HEK293 (cell line): ENCODE results near the gene CETP.

ENCODE experiments used
- BCL11B ChIP-seq: fragments of 450-650 bp; formaldehyde crosslinking; IDR thresholded peaks from 2 replicates; pipeline ENCODE4 v1.5.1; 2016; ENCODE audit warnings: low read depth, missing biosample characterization, missing genetic modification characterization
- EGR2 ChIP-seq: fragments of 450-650 bp; formaldehyde crosslinking; IDR thresholded peaks from 2 replicates; pipeline ENCODE4 v1.5.1; 2016; ENCODE audit warnings: low read depth, missing biosample characterization, missing genetic modification characterization
- FEZF1 ChIP-seq: fragments of 450-650 bp; formaldehyde crosslinking; IDR thresholded peaks from 2 replicates; pipeline ENCODE4 v1.5.1; 2016; ENCODE audit warnings: missing biosample characterization, missing genetic modification characterization
- GLI4 ChIP-seq: fragments of 450-650 bp; formaldehyde crosslinking; IDR thresholded peaks from 2 replicates; pipeline ENCODE4 v1.5.1; 2016; ENCODE audit warnings: missing biosample characterization, missing genetic modification characterization
- GLIS2 ChIP-seq: fragments of 450-650 bp; formaldehyde crosslinking; IDR thresholded peaks from 2 replicates; pipeline ENCODE4 v1.5.1; 2016; ENCODE audit warnings: missing biosample characterization, missing genetic modification characterization
- HOXD13 ChIP-seq: sonication (generic); formaldehyde crosslinking; IDR thresholded peaks from 2 replicates; pipeline ENCODE4 v1.8.0; 2022; ENCODE audit warnings: missing genetic modification reagents, borderline replicate concordance
- KLF10 ChIP-seq: fragments of 450-650 bp; IDR thresholded peaks from 2 replicates; pipeline ENCODE4 v1.5.1; 2018; ENCODE audit warnings: missing biosample characterization, mild to moderate bottlenecking, missing genetic modification characterization
- SETDB1 ChIP-seq: IDR thresholded peaks from one replicate; pipeline ENCODE4 v1.6.1; 2017; ENCODE audit warnings: mild to moderate bottlenecking, low read length, moderate library complexity, mixed read lengths; ENCODE audit not compliant: insufficient read length
- ZBTB21 ChIP-seq: fragments of 450-650 bp; formaldehyde crosslinking; IDR thresholded peaks from 2 replicates; pipeline ENCODE4 v1.5.1; 2017; ENCODE audit warnings: missing biosample characterization, missing genetic modification characterization
- ZFP3 ChIP-seq: fragments of 450-650 bp; formaldehyde crosslinking; IDR thresholded peaks from 2 replicates; pipeline ENCODE4 v1.5.1; 2016; ENCODE audit warnings: low read depth, missing biosample characterization, missing genetic modification characterization
- ZFP37 ChIP-seq: fragments of 450-650 bp; formaldehyde crosslinking; IDR thresholded peaks from 2 replicates; pipeline ENCODE4 v1.5.1; 2016; ENCODE audit warnings: missing biosample characterization, missing genetic modification characterization
- ZNF19 ChIP-seq: fragments of 450-650 bp; formaldehyde crosslinking; IDR thresholded peaks from 2 replicates; pipeline ENCODE4; 2016; ENCODE audit warnings: missing biosample characterization, missing genetic modification characterization, low read depth
- ZNF202 ChIP-seq: fragments of 450-650 bp; formaldehyde crosslinking; IDR thresholded peaks from 2 replicates; pipeline ENCODE4 v1.5.1; 2016; ENCODE audit warnings: missing biosample characterization, missing genetic modification characterization, borderline replicate concordance
- ZNF239 ChIP-seq: fragments of 450-650 bp; formaldehyde crosslinking; IDR thresholded peaks from 2 replicates; pipeline ENCODE4 v1.5.1; 2016; ENCODE audit warnings: missing biosample characterization, missing genetic modification characterization
- ZNF248 ChIP-seq: fragments of 450-650 bp; formaldehyde crosslinking; IDR thresholded peaks from 2 replicates; pipeline ENCODE4 v1.5.1; 2017; ENCODE audit warnings: missing biosample characterization, missing genetic modification characterization
- ZNF302 ChIP-seq: fragments of 450-650 bp; formaldehyde crosslinking; IDR thresholded peaks from 2 replicates; pipeline ENCODE4 v1.5.1; 2016; ENCODE audit warnings: missing biosample characterization, missing genetic modification characterization, low read depth
- ZNF335 ChIP-seq: fragments of 450-650 bp; formaldehyde crosslinking; conservative IDR thresholded peaks from 2 replicates; pipeline ENCODE4 v1.5.1; 2016; ENCODE audit warnings: missing biosample characterization, missing genetic modification characterization
- ZNF354C ChIP-seq: fragments of 450-650 bp; formaldehyde crosslinking; IDR thresholded peaks from 2 replicates; pipeline ENCODE4 v1.5.1; 2016; ENCODE audit warnings: missing biosample characterization, missing genetic modification characterization, low read depth, borderline replicate concordance
- ZNF391 ChIP-seq: fragments of 450-650 bp; formaldehyde crosslinking; IDR thresholded peaks from 2 replicates; pipeline ENCODE4 v1.5.1; 2016; ENCODE audit warnings: low read depth, missing biosample characterization, missing genetic modification characterization, borderline replicate concordance
- ZNF621 ChIP-seq: fragments of 450-650 bp; formaldehyde crosslinking; IDR thresholded peaks from 2 replicates; pipeline ENCODE4 v1.5.1; 2017; ENCODE audit warnings: missing biosample characterization, missing genetic modification characterization
- ZNF658 ChIP-seq: fragments of 450-650 bp; formaldehyde crosslinking; IDR thresholded peaks from 2 replicates; pipeline ENCODE4; 2016; ENCODE audit warnings: missing biosample characterization, missing genetic modification characterization
- ZNF747 ChIP-seq: fragments of 450-650 bp; formaldehyde crosslinking; IDR thresholded peaks from 2 replicates; pipeline ENCODE4 v1.5.1; 2016; ENCODE audit warnings: missing biosample characterization, missing genetic modification characterization
- ZNF791 ChIP-seq: fragments of 450-650 bp; formaldehyde crosslinking; IDR thresholded peaks from 2 replicates; pipeline ENCODE4 v1.5.1; 2016; ENCODE audit warnings: missing biosample characterization, missing genetic modification characterization
- TF ChIP-seq, protein P1 (sequence below): fragments of 450-650 bp; formaldehyde crosslinking; IDR thresholded peaks from 2 replicates; pipeline ENCODE4 v1.5.1; 2016; ENCODE audit warnings: missing biosample characterization, missing genetic modification characterization
- TF ChIP-seq, protein P2 (sequence below): fragments of 450-650 bp; formaldehyde crosslinking; IDR thresholded peaks from 2 replicates; pipeline ENCODE4 v1.5.1; 2016; ENCODE audit warnings: missing biosample characterization, missing genetic modification characterization
- TF ChIP-seq, protein P3 (sequence below): fragments of 450-650 bp; formaldehyde crosslinking; optimal IDR thresholded peaks from 2 replicates; pipeline ENCODE3; 2016; ENCODE audit warnings: missing biosample characterization, mild to moderate bottlenecking, missing genetic modification characterization
- TF ChIP-seq, protein P4 (sequence below): fragments of 450-650 bp; formaldehyde crosslinking; IDR thresholded peaks from 2 replicates; pipeline ENCODE4 v1.5.1; 2016; ENCODE audit warnings: missing biosample characterization, missing genetic modification characterization, borderline replicate concordance
- TF ChIP-seq, protein P5 (sequence below): fragments of 450-650 bp; formaldehyde crosslinking; IDR thresholded peaks from 2 replicates; pipeline ENCODE4 v1.5.0; 2017; ENCODE audit warnings: missing biosample characterization, missing genetic modification characterization, borderline replicate concordance

CETP gene

DNA sequence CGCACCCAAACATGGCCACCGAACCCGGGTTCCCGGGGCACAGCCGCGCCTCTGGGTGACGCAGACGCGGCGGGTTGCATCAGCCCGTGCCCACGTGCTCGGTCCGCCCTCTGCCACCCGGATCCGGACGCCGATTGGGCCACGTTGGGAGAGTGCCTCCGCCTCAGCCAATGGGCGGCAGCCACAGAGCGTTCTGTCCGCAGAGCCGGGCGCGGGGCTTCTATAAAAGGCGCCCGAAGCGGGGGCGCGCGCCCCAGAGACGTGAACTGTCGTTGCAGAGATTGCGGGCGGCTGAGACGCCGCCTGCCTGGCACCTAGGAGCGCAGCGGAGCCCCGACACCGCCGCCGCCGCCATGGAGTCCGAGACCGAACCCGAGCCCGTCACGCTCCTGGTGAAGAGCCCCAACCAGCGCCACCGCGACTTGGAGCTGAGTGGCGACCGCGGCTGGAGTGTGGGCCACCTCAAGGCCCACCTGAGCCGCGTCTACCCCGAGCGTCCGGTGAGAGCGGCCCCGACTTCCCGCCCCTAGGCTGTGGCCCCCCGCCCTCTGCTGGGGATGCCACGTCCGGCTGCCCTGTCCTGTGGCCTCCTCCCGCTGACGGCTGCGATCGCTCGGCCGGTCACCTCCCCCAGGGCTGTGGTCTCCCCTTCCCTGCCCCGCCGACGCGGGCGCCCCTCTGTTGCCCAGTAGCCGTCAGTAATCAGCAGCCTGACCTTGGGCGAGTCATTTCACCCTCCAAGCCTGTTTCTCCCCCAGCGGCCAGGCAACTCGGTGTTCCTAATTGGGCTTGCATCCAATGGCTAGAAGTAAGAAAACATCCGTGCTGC, 29.6 kb upstream of the CETP start, which contains the start of gene HERPUD1 (continued):
- TF ChIP-seq, protein P1, sequence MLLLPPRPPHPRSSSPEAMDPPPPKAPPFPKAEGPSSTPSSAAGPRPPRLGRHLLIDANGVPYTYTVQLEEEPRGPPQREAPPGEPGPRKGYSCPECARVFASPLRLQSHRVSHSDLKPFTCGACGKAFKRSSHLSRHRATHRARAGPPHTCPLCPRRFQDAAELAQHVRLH (tag by site-specific recombination): no peak
- no peak for TF ChIP-seq ZNF202 (tag by site-specific recombination)
- peak; percentile 35; the same call in 1 of the 2 replicates for TF ChIP-seq EGR2 (tag by site-specific recombination)
- peak; percentile 56; the same call in 1 of the 2 replicates for TF ChIP-seq ZBTB21
- no peak for TF ChIP-seq ZNF302 (tag by site-specific recombination)
- TF ChIP-seq, protein P2, sequence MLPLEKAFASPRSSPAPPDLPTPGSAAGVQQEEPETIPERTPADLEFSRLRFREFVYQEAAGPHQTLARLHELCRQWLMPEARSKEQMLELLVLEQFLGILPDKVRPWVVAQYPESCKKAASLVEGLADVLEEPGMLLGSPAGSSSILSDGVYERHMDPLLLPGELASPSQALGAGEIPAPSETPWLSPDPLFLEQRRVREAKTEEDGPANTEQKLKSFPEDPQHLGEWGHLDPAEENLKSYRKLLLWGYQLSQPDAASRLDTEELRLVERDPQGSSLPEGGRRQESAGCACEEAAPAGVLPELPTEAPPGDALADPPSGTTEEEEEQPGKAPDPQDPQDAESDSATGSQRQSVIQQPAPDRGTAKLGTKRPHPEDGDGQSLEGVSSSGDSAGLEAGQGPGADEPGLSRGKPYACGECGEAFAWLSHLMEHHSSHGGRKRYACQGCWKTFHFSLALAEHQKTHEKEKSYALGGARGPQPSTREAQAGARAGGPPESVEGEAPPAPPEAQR (tag by site-specific recombination): no peak
- 0 out of 2 replicates have a peak, but pooled peaks have one; percentile 60 for TF ChIP-seq ZNF747
- TF ChIP-seq ZFP3 (tag by site-specific recombination): no peak
- peak; percentile 21; the same call in 1 of the 2 replicates for TF ChIP-seq BCL11B
- TF ChIP-seq ZNF248 (tag by site-specific recombination): no peak
- no peak for TF ChIP-seq SETDB1
- TF ChIP-seq ZNF791 (tag by site-specific recombination): no peak
- TF ChIP-seq, protein P3, sequence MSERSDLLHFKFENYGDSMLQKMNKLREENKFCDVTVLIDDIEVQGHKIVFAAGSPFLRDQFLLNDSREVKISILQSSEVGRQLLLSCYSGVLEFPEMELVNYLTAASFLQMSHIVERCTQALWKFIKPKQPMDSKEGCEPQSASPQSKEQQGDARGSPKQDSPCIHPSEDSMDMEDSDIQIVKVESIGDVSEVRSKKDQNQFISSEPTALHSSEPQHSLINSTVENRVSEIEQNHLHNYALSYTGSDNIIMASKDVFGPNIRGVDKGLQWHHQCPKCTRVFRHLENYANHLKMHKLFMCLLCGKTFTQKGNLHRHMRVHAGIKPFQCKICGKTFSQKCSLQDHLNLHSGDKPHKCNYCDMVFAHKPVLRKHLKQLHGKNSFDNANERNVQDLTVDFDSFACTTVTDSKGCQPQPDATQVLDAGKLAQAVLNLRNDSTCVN (tag by site-specific recombination): peak; percentile 94
- TF ChIP-seq, protein P4, sequence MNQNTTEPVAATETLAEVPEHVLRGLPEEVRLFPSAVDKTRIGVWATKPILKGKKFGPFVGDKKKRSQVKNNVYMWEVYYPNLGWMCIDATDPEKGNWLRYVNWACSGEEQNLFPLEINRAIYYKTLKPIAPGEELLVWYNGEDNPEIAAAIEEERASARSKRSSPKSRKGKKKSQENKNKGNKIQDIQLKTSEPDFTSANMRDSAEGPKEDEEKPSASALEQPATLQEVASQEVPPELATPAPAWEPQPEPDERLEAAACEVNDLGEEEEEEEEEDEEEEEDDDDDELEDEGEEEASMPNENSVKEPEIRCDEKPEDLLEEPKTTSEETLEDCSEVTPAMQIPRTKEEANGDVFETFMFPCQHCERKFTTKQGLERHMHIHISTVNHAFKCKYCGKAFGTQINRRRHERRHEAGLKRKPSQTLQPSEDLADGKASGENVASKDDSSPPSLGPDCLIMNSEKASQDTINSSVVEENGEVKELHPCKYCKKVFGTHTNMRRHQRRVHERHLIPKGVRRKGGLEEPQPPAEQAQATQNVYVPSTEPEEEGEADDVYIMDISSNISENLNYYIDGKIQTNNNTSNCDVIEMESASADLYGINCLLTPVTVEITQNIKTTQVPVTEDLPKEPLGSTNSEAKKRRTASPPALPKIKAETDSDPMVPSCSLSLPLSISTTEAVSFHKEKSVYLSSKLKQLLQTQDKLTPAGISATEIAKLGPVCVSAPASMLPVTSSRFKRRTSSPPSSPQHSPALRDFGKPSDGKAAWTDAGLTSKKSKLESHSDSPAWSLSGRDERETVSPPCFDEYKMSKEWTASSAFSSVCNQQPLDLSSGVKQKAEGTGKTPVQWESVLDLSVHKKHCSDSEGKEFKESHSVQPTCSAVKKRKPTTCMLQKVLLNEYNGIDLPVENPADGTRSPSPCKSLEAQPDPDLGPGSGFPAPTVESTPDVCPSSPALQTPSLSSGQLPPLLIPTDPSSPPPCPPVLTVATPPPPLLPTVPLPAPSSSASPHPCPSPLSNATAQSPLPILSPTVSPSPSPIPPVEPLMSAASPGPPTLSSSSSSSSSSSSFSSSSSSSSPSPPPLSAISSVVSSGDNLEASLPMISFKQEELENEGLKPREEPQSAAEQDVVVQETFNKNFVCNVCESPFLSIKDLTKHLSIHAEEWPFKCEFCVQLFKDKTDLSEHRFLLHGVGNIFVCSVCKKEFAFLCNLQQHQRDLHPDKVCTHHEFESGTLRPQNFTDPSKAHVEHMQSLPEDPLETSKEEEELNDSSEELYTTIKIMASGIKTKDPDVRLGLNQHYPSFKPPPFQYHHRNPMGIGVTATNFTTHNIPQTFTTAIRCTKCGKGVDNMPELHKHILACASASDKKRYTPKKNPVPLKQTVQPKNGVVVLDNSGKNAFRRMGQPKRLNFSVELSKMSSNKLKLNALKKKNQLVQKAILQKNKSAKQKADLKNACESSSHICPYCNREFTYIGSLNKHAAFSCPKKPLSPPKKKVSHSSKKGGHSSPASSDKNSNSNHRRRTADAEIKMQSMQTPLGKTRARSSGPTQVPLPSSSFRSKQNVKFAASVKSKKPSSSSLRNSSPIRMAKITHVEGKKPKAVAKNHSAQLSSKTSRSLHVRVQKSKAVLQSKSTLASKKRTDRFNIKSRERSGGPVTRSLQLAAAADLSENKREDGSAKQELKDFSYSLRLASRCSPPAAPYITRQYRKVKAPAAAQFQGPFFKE (tag by site-specific recombination): 0 out of 2 replicates have a peak, but pooled peaks have one; percentile 44
- TF ChIP-seq GLIS2 (tag by site-specific recombination): peak; percentile 68; the same call in 1 of the 2 replicates
- peak; percentile 11; the same call in 1 of the 2 replicates for TF ChIP-seq ZNF335 (tag by site-specific recombination)
- TF ChIP-seq ZNF19 (tag by site-specific recombination): no peak
- TF ChIP-seq GLI4 (tag by site-specific recombination): peak; percentile 69; the same call in 1 of the 2 replicates
- no peak for TF ChIP-seq FEZF1 (tag by site-specific recombination)
- peak; percentile 65 for TF ChIP-seq KLF10 (tag by site-specific recombination)
- peak; percentile 98 for TF ChIP-seq HOXD13
- TF ChIP-seq ZNF354C: no peak
- peak; percentile 51; the same call in 1 of the 2 replicates for TF ChIP-seq ZNF239 (tag by site-specific recombination)
- TF ChIP-seq ZNF621: no peak
- TF ChIP-seq, protein P5, sequence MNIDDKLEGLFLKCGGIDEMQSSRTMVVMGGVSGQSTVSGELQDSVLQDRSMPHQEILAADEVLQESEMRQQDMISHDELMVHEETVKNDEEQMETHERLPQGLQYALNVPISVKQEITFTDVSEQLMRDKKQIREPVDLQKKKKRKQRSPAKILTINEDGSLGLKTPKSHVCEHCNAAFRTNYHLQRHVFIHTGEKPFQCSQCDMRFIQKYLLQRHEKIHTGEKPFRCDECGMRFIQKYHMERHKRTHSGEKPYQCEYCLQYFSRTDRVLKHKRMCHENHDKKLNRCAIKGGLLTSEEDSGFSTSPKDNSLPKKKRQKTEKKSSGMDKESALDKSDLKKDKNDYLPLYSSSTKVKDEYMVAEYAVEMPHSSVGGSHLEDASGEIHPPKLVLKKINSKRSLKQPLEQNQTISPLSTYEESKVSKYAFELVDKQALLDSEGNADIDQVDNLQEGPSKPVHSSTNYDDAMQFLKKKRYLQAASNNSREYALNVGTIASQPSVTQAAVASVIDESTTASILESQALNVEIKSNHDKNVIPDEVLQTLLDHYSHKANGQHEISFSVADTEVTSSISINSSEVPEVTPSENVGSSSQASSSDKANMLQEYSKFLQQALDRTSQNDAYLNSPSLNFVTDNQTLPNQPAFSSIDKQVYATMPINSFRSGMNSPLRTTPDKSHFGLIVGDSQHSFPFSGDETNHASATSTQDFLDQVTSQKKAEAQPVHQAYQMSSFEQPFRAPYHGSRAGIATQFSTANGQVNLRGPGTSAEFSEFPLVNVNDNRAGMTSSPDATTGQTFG (tag by site-specific recombination): peak; percentile 73; the same call in 1 of the 2 replicates
- 0 out of 2 replicates have a peak, but pooled peaks have one; percentile 28 for TF ChIP-seq ZFP37
- peak; percentile 85 for TF ChIP-seq ZNF391
- no peak for TF ChIP-seq ZNF658 (tag by site-specific recombination)
